ENCODE measurements around the gene CYS1. TPM values are rescaled to one million over a fixed set of nuclear protein-coding genes. Genes with fewer than 3 reads are reported as not detected.

The CYS1 gene
- total and polyA plus RNA-seq, 2 of the 13 experiments (the other 11 are each of a cell fraction or from before 2014, with no cell fraction given): 0.04 TPM; not detected in 1

DNA sequence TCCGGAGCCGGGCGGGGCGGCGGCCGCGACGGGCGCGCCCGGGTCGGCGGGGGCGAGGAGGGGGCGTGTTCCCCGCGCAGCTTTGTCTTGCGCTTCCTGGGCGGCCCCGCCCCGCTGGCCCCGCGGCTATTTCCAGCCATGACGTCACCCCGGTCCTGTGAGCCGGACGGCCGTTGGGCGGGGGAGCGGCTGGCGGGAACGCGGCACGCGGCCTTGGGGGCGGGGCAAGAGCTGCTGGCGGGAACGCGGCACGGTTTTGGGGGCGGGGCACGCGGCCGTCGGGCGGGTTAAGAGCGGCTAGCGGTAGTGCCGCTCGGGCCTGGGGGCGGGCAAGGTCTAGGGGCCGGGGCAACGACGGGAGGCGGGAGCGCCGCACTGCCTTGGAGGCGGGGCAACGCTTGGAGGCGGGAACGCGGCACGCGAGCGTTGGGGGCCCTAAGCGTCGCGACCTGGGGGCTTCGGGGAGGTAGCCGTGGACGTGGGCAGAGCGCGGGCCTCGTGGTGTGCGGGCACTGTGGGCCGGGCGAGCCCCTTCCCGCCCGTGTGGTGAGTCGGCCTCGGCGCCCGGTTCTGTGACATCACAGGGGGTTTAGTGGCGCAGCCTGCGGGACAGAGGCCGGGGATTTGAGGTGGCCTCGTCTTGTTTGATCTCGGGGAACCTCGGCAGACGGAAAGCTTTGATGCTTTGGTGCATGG lies 36.2 kb downstream of the CYS1 start:
- in situ Hi-C loops (cut with HindIII; ENCODE audit: extremely low pct_ligation_motif_present, low pct_unique_long_range_greater_than_20kb): no loop called here
- Histone ChIP-seq H3K27ac (ENCODE audit: extremely low read length, insufficient read depth, low read length) (no peak overlapping the region), H3K4me2 (ENCODE audit: low read depth, low read length) (peak overlapping the region; percentile 63), H3K4me1 (ENCODE audit: insufficient read depth, low read length) (peaks cover 52% of the 10 kb centered on the region), H4K20me1 (ENCODE audit: insufficient read depth, low read length) (peaks cover 9% of the 10 kb centered on the region; the same call in 1 of the 2 replicates), H3K9me3 (ENCODE audit: low read length) (no peaks in the 10 kb centered on the region), H3K36me3 (replicated peaks in 1 of 2; ENCODE audit: control insufficient read depth in 1 of 2, insufficient read depth in 2 of 2, low read length in 2 of 2) (peaks cover 3 to 12% of the 10 kb centered on the region in 2 experiments; a peak in 3 of 5 replicates), H2AFZ (ENCODE audit: low read length) (no peak overlapping the region), H3K4me3 (replicated peaks in 1 of 3; ENCODE audit: insufficient read depth in 1 of 3, low read depth in 2 of 3, low read length in 3 of 3) (peak overlapping the region in 2 of 3 experiments; percentile 48 to 63; a peak in 4 of 6 replicates), H3K79me2 (ENCODE audit: insufficient read depth, low read length) (no peaks in the 10 kb centered on the region), H3K9ac (ENCODE audit: insufficient read depth, low read depth, low read length) (peak overlapping the region; percentile 68), H3K27me3 (ENCODE audit: control insufficient read depth in 1 of 2, insufficient read depth in 2 of 2, low read length in 2 of 2) (peaks cover 5 to 27% of the 10 kb centered on the region in 2 experiments; a peak in 4 of 5 replicates)
- BruUV-seq (replicated peaks): no TSS peak
- FAIRE-seq (no peak), DNase-seq (ENCODE audit: low spot score) (peak; percentile 64), ATAC-seq (peak; percentile 10)
- CTCF ChIA-PET (ENCODE audit: low intra/inter-chr PET ratio, low total read pairs): no interaction called here
- intact Hi-C loops (cut with micrococcal nuclease; ENCODE audit: unreplicated experiment): no loop called here
- POLR2A ChIA-PET: interaction anchor here (0.6 to 2.2 kb wide), 9 partner anchors 13 to 413 kb away, joined by 3 to 18 read pairs (median 3); partner anchors contain the start of genes HPCAL1, TAF1B and YWHAQ
- whole genome bisulfite sequencing (ENCODE audit: low lambda C conversion rate): 59% methylated on average over 63 of the region's 90 CpGs
- TF ChIP-seq ZSCAN22 (CRISPR knock-in tag; IDR thresholded peaks at IDR 0.05): no peak
- no peak for TF ChIP-seq HNF4G (IDR thresholded peaks at IDR 0.05; ENCODE audit: borderline replicate concordance, low read depth, low read length)
- TF ChIP-seq HNF4G (CRISPR knock-in tag; IDR thresholded peaks at IDR 0.05; ENCODE audit: borderline replicate concordance, low read depth): no peak
- TF ChIP-seq MEIS2 (CRISPR knock-in tag; IDR thresholded peaks at IDR 0.05): no peak
- TF ChIP-seq, protein P1, sequence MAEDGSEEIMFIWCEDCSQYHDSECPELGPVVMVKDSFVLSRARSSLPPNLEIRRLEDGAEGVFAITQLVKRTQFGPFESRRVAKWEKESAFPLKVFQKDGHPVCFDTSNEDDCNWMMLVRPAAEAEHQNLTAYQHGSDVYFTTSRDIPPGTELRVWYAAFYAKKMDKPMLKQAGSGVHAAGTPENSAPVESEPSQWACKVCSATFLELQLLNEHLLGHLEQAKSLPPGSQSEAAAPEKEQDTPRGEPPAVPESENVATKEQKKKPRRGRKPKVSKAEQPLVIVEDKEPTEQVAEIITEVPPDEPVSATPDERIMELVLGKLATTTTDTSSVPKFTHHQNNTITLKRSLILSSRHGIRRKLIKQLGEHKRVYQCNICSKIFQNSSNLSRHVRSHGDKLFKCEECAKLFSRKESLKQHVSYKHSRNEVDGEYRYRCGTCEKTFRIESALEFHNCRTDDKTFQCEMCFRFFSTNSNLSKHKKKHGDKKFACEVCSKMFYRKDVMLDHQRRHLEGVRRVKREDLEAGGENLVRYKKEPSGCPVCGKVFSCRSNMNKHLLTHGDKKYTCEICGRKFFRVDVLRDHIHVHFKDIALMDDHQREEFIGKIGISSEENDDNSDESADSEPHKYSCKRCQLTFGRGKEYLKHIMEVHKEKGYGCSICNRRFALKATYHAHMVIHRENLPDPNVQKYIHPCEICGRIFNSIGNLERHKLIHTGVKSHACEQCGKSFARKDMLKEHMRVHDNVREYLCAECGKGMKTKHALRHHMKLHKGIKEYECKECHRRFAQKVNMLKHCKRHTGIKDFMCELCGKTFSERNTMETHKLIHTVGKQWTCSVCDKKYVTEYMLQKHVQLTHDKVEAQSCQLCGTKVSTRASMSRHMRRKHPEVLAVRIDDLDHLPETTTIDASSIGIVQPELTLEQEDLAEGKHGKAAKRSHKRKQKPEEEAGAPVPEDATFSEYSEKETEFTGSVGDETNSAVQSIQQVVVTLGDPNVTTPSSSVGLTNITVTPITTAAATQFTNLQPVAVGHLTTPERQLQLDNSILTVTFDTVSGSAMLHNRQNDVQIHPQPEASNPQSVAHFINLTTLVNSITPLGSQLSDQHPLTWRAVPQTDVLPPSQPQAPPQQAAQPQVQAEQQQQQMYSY (CRISPR knock-in tag; IDR thresholded peaks at IDR 0.05): no peak; the same call in 1 of the 2 replicates
- TF ChIP-seq ZNF558 (CRISPR knock-in tag; IDR thresholded peaks at IDR 0.05; ENCODE audit: borderline replicate concordance): no peak; the same call in 1 of the 2 replicates
- TF ChIP-seq, protein P2, sequence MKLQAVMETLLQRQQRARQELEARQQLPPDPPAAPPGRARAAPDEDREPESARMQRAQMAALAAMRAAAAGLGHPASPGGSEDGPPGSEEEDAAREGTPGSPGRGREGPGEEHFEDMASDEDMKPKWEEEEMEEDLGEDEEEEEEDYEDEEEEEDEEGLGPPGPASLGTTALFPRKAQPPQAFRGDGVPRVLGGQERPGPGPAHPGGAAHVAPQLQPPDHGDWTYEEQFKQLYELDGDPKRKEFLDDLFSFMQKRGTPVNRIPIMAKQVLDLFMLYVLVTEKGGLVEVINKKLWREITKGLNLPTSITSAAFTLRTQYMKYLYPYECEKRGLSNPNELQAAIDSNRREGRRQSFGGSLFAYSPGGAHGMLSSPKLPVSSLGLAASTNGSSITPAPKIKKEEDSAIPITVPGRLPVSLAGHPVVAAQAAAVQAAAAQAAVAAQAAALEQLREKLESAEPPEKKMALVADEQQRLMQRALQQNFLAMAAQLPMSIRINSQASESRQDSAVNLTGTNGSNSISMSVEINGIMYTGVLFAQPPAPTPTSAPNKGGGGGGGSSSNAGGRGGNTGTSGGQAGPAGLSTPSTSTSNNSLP (IDR thresholded peaks at IDR 0.05; ENCODE audit: low read depth, low read length): no peak
- TF ChIP-seq, protein P3, sequence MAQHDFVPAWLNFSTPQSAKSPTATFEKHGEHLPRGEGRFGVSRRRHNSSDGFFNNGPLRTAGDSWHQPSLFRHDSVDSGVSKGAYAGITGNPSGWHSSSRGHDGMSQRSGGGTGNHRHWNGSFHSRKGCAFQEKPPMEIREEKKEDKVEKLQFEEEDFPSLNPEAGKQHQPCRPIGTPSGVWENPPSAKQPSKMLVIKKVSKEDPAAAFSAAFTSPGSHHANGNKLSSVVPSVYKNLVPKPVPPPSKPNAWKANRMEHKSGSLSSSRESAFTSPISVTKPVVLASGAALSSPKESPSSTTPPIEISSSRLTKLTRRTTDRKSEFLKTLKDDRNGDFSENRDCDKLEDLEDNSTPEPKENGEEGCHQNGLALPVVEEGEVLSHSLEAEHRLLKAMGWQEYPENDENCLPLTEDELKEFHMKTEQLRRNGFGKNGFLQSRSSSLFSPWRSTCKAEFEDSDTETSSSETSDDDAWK (CRISPR knock-in tag; IDR thresholded peaks at IDR 0.05): no peak
- no peak for TF ChIP-seq SNAPC2 (CRISPR knock-in tag; IDR thresholded peaks at IDR 0.05)
- TF ChIP-seq ELF1 (CRISPR knock-in tag; IDR thresholded peaks at IDR 0.05): no peak
- TF ChIP-seq SALL2 (CRISPR knock-in tag; IDR thresholded peaks at IDR 0.05): no peak
- no peak for TF ChIP-seq ZNF670 (CRISPR knock-in tag; IDR thresholded peaks at IDR 0.05; ENCODE audit: borderline replicate concordance)
- TF ChIP-seq, protein P4, sequence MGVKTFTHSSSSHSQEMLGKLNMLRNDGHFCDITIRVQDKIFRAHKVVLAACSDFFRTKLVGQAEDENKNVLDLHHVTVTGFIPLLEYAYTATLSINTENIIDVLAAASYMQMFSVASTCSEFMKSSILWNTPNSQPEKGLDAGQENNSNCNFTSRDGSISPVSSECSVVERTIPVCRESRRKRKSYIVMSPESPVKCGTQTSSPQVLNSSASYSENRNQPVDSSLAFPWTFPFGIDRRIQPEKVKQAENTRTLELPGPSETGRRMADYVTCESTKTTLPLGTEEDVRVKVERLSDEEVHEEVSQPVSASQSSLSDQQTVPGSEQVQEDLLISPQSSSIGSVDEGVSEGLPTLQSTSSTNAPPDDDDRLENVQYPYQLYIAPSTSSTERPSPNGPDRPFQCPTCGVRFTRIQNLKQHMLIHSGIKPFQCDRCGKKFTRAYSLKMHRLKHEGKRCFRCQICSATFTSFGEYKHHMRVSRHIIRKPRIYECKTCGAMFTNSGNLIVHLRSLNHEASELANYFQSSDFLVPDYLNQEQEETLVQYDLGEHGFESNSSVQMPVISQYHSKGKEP (CRISPR knock-in tag; IDR thresholded peaks at IDR 0.05): no peak
- no peak for TF ChIP-seq ADNP (CRISPR knock-in tag; IDR thresholded peaks at IDR 0.05)
- TF ChIP-seq ZBTB7B (CRISPR knock-in tag; IDR thresholded peaks at IDR 0.05): no peak

Data from HepG2 (cell line).